WI38 (cell line): ENCODE data around the gene LAMA5.

ENCODE experiments used
- H3K4me3 ChIP-seq: 2 replicates; pipeline ENCODE4 v1.5.1; 2011; ENCODE audit warnings: low read depth, mild to moderate bottlenecking, control low read depth, low read length
- TF ChIP-seq, protein P1 (sequence below): IDR thresholded peaks from 2 replicates; pipeline ENCODE4 v1.5.1; 2012; ENCODE audit warnings: low read depth, mild to moderate bottlenecking, control low read depth, low read length

LAMA5 gene

DNA sequence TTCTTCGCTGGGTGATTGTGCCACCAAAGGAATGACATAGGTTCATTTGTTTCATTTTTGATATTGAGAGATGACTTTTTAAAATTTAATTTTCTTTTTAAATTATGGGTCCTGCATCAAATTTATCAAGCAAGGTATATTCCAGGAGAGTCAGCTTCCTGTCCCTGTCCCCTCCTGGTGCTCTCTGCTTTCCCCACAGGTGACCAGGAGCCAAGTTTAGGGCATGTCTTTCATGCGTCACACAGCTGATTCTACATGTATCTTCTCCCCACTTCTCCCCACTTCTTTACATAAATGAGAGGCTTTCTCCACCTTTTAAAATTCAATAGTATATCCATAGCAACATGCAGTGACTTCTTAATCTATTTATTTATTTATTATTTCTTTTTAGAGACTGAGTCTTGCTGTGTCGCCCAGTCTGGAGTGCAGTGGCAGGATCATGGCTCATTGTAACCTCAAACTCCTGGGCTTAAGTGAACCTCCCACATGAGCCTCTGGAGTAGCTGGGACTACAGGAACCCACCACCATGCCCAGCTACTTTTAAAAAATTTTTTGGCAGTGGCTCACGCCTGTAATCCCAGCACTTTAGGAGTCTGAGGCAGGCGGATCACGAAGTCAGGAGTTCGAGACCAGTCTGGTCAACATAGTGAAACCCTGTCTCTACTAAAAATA, 98.7 kb downstream of the LAMA5 start:
- no peak overlapping the region for H3K4me3 ChIP-seq
- TF ChIP-seq, protein P1, sequence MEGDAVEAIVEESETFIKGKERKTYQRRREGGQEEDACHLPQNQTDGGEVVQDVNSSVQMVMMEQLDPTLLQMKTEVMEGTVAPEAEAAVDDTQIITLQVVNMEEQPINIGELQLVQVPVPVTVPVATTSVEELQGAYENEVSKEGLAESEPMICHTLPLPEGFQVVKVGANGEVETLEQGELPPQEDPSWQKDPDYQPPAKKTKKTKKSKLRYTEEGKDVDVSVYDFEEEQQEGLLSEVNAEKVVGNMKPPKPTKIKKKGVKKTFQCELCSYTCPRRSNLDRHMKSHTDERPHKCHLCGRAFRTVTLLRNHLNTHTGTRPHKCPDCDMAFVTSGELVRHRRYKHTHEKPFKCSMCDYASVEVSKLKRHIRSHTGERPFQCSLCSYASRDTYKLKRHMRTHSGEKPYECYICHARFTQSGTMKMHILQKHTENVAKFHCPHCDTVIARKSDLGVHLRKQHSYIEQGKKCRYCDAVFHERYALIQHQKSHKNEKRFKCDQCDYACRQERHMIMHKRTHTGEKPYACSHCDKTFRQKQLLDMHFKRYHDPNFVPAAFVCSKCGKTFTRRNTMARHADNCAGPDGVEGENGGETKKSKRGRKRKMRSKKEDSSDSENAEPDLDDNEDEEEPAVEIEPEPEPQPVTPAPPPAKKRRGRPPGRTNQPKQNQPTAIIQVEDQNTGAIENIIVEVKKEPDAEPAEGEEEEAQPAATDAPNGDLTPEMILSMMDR = no peak

DNA sequence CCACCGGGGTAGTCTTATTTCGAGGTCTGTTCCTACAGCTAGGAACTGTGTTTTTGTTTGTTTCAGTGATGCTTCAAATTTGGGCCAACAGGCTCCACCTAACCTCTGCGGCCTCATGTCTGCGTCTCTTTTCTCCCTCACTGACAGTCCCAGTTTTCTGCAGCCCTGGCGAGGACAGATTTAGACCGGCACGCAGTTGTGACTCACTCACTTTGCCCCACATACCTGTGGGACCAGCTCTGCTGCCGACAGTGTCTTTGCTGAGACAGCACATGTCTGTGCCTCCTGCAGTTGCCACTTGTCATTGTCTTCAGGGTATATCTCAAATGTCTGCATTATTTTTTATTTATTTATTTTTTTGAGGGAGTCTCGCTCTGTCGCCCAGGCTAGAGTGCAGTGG, 99.6 kb downstream of the LAMA5 start:
- TF ChIP-seq, protein P1 = no peak

DNA sequence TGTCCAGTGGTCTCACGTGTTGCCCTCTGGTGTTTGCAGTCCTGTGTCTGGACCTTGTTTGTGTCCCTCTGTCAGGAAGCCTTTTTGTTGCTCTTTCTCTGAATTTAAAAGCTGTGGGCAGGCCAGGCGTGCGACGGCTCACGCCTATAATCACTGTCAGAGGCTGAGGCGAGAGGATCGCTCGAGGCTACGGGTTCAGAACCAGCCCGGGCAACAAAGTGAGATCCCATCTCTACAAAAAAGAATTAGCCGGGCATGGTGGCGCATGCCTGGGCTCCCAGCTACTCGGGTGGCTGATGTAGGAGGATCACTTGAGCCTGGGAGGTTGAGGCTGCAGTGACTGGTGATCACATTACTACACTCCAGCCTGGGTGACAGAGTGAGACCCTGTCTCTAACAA, 100.3 kb downstream of the LAMA5 start:
- no peak overlapping the region for H3K4me3 ChIP-seq
- TF ChIP-seq, protein P1 = no peak

More for the DNA sequence above, 99.6 kb downstream of the LAMA5 start:
- H3K4me3 ChIP-seq = no peak overlapping the region

DNA sequence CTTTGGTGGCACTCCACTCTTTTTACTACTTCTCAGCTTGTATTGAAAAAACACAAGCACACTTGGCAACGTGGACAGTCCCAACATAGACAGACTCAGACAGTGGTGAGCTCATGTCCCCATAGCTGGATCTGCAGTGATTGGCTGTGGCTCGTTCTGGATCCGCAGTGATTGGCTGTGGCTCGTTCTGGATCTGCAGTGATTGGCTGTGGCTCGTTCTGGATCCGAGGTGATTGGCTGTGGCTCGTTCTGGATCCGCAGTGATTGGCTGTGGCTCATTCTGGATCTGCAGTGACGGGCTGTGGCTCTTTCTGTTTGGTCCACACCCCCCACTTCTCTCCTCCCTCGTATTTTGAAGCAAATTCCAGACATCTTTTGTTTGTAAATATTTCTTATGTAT, 100.8 kb downstream of the LAMA5 start:
- TF ChIP-seq, protein P1 = no peak
- no peak overlapping the region for H3K4me3 ChIP-seq

DNA sequence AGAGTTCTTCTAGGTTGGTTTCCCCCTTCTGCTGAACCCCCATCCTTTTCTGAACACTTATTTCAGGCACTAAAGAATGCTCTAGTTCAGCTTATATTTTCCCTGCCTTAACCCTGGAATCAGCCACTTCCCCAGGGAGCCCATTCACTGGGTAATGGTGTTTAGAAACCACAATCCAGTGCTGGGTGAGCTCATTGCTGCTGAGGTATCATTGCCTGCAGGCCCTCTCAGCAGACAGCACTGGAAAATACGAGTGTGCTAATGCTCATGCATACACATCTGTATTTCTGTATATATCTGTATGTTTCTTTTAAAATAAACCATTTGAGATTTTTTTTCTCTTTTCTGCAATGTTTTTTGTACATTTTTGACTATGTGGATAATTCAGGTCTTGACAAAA, 101.7 kb downstream of the LAMA5 start:
- TF ChIP-seq, protein P1 = no peak
- H3K4me3 ChIP-seq = no peak overlapping the region

DNA sequence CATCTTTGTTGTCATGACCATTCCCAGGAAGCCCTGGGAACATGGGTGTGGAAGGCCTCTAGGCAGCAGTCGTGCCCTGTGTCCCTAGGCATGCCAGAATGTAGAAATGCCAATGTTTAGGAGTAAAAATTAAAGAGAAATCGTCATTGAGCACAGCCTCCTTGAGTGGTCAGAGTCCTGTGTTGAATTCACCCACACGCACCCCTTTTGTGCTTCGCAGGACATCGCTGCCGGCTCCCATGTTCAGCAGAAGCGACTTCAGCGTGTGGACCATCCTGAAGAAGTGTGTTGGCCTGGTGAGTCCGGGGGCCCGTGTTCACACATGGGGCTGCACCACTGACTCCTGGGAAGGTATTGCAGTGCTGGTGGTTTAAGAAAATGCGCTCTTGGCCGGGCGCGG, 103.7 kb downstream of the LAMA5 start:
- no peak overlapping the region for H3K4me3 ChIP-seq
- TF ChIP-seq, protein P1 = no peak

DNA sequence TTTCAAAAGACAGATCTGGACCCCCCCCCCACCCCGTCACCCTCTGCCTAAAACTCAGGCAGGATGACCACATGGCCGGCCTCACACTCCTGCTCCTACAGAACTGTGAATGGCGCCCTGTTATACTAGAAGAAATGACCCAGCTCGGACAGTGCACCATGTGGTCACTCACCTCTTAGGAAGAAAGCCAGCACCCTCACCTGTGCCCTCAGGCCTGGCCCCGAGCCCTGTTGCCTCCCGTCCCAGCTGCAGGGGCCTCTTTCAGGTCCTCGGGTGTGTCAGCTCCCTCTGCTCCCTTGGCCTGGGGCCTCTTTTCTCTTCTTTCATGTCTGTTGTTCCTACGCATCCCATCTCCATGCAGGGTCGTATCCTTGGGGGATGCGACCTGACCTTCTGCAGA, 105.0 kb downstream of the LAMA5 start:
- no peak overlapping the region for H3K4me3 ChIP-seq
- TF ChIP-seq, protein P1 = no peak
